Hepatocyte (in vitro differentiated cells): ENCODE results near the gene RNF41.

ENCODE experiments used
- CTCF ChIP-seq: fragments of 200-600 bp; sonication (generic); IDR thresholded peaks from 2 replicates; pipeline ENCODE4 v1.5.1; 2016; ENCODE audit warnings: antibody characterized with exemption, mild to moderate bottlenecking; ENCODE audit not compliant: poor library complexity
- EZH2 ChIP-seq: fragments of 200-600 bp; sonication (generic); IDR thresholded peaks from 2 replicates; pipeline ENCODE4 v1.6.1; 2016; ENCODE audit warnings: antibody characterized with exemption, mild to moderate bottlenecking, borderline replicate concordance

GRCh38 chr12:56257071-56257470, 35.3 kb upstream of the RNF41 start:
- no peak for TF ChIP-seq CTCF
- no peak for TF ChIP-seq EZH2
